Kidney glomerular epithelial cell (primary cell): ENCODE results near the gene RARRES1.
A peak's percentile ranks its signal among the peaks of the same experiment; 100 is the strongest.

Experiments used
- DNase-seq: peaks from one replicate; lab custom pipeline; 2025; lab: John Stamatoyannopoulos, UW

RARRES1 gene

GRCh38 chr3:158731938-158732855, at the start of gene RARRES1:
RARRES1 (minus strand) TSS chr3:158732457; CDS start chr3:158732415, 42 bp downstream.
- DNase-seq = peak; percentile 15

- DNase-seq = no peak
Observed at GRCh38 chr3:158781849-158782248, 49.6 kb upstream of the RARRES1 start.

GRCh38 chr3:158781191-158781590, 48.9 kb upstream of the RARRES1 start:
- DNase-seq = no peak

GRCh38 chr3:158780766-158781165, 48.5 kb upstream of the RARRES1 start:
- no peak for DNase-seq

GRCh38 chr3:158777161-158777873, 45.1 kb upstream of the RARRES1 start:
- DNase-seq = no peak

GRCh38 chr3:158776531-158776930, 44.3 kb upstream of the RARRES1 start:
- DNase-seq = no peak

GRCh38 chr3:158775426-158776410, 43.5 kb upstream of the RARRES1 start:
- DNase-seq = no peak

GRCh38 chr3:158774965-158775364, 42.7 kb upstream of the RARRES1 start:
- DNase-seq = no peak

- DNase-seq = peak; percentile 8
Observed at GRCh38 chr3:158773845-158774830, 41.9 kb upstream of the RARRES1 start.

GRCh38 chr3:158773166-158773565, 40.9 kb upstream of the RARRES1 start:
- DNase-seq = no peak

- DNase-seq = no peak
Observed at GRCh38 chr3:158771982-158772381, 39.7 kb upstream of the RARRES1 start.

- DNase-seq = no peak
Observed at GRCh38 chr3:158771577-158771976, 39.3 kb upstream of the RARRES1 start.

GRCh38 chr3:158770741-158771350, 38.6 kb upstream of the RARRES1 start:
- no peak for DNase-seq

- no peak for DNase-seq
Observed at GRCh38 chr3:158769952-158770740, 37.9 kb upstream of the RARRES1 start.

- no peak for DNase-seq
Observed at GRCh38 chr3:158769549-158769948, 37.3 kb upstream of the RARRES1 start.

GRCh38 chr3:158768881-158769543, 36.8 kb upstream of the RARRES1 start:
- DNase-seq = peak; percentile 80

- peak; percentile 51 for DNase-seq
Observed at GRCh38 chr3:158768361-158768787, 36.1 kb upstream of the RARRES1 start.

- no peak for DNase-seq
Observed at GRCh38 chr3:158766364-158766763, 34.1 kb upstream of the RARRES1 start.
